ENCODE data around the gene USP25. TPM values are rescaled to one million over a fixed set of nuclear protein-coding genes. Genes with fewer than 3 reads are reported as not detected.

The USP25 gene
- total and polyA plus RNA-seq, 2 donors, result 19.1 to 111 TPM

- H3K27ac ChIP-seq (ENCODE audit: low read depth), result no peak overlapping the region
- H3K4me3 ChIP-seq (ENCODE audit: low read depth, low read length), result no peak overlapping the region
- WGBS, result over 99% methylated on average over 3 of the region's 3 CpGs
- no peaks in the 10 kb centered on the region for H3K4me1 ChIP-seq (ENCODE audit: insufficient read depth)
- no peak for DNase-seq (ENCODE audit: extremely low spot score)
- H3K36me3 ChIP-seq (ENCODE audit: insufficient read depth), result peaks cover 8% of the 10 kb centered on the region
Observed at GRCh38 chr21:15781986-15782385, 52.2 kb downstream of the USP25 start.

- H3K4me3 ChIP-seq (ENCODE audit: low read depth, low read length), result no peak overlapping the region
- H3K4me1 ChIP-seq (ENCODE audit: insufficient read depth), result no peaks in the 10 kb centered on the region
- no peak overlapping the region for H3K27ac ChIP-seq (ENCODE audit: low read depth)
- DNase-seq (ENCODE audit: extremely low spot score), result no peak
- H3K36me3 ChIP-seq (ENCODE audit: insufficient read depth), result no peaks in the 10 kb centered on the region
- 75% methylated on average over 4 of the region's 4 CpGs for WGBS
Observed at GRCh38 chr21:15788847-15789523, 59.2 kb downstream of the USP25 start.

GRCh38 chr21:15793109-15793508 lies 63.3 kb downstream of the USP25 start:
- Histone ChIP-seq H3K36me3 (ENCODE audit: insufficient read depth) (no peaks in the 10 kb centered on the region), H3K4me3 (ENCODE audit: low read depth, low read length) (no peak overlapping the region), H3K4me1 (ENCODE audit: insufficient read depth) (no peaks in the 10 kb centered on the region), H3K27ac (ENCODE audit: low read depth) (no peak overlapping the region)
- no peak for DNase-seq (ENCODE audit: extremely low spot score)

GRCh38 chr21:15793550-15794235 lies 63.9 kb downstream of the USP25 start:
- no peak overlapping the region for H3K4me3 ChIP-seq (ENCODE audit: low read depth, low read length)
- H3K27ac ChIP-seq (ENCODE audit: low read depth), result no peak overlapping the region
- 47% methylated on average over 1 of the region's 1 CpG for WGBS
- no peaks in the 10 kb centered on the region for H3K4me1 ChIP-seq (ENCODE audit: insufficient read depth)
- no peaks in the 10 kb centered on the region for H3K36me3 ChIP-seq (ENCODE audit: insufficient read depth)
- DNase-seq (ENCODE audit: extremely low spot score), result no peak

GRCh38 chr21:15794277-15794912 lies 64.6 kb downstream of the USP25 start:
- Histone ChIP-seq H3K4me3 (ENCODE audit: low read depth, low read length) (no peak overlapping the region), H3K27ac (ENCODE audit: low read depth) (no peak overlapping the region), H3K4me1 (ENCODE audit: insufficient read depth) (no peaks in the 10 kb centered on the region), H3K36me3 (ENCODE audit: insufficient read depth) (no peaks in the 10 kb centered on the region)
- WGBS, result over 99% methylated on average over 2 of the region's 2 CpGs
- DNase-seq (ENCODE audit: extremely low spot score), result no peak

- no peak overlapping the region for H3K27ac ChIP-seq (ENCODE audit: low read depth)
- H3K4me3 ChIP-seq (ENCODE audit: low read depth, low read length), result no peak overlapping the region
- H3K4me1 ChIP-seq (ENCODE audit: insufficient read depth), result no peaks in the 10 kb centered on the region
- no peaks in the 10 kb centered on the region for H3K36me3 ChIP-seq (ENCODE audit: insufficient read depth)
- no peak for DNase-seq (ENCODE audit: extremely low spot score)
- 96% methylated on average over 4 of the region's 4 CpGs for WGBS
Observed at GRCh38 chr21:15795533-15795932, 65.8 kb downstream of the USP25 start.

GRCh38 chr21:15797577-15798363 lies 68.0 kb downstream of the USP25 start:
- no peak for DNase-seq (ENCODE audit: extremely low spot score)
- no peak overlapping the region for H3K4me3 ChIP-seq (ENCODE audit: low read depth, low read length)
- no peaks in the 10 kb centered on the region for H3K4me1 ChIP-seq (ENCODE audit: insufficient read depth)
- H3K27ac ChIP-seq (ENCODE audit: low read depth), result no peak overlapping the region
- WGBS, result 91% methylated on average over 3 of the region's 3 CpGs
- no peaks in the 10 kb centered on the region for H3K36me3 ChIP-seq (ENCODE audit: insufficient read depth)

- no peak overlapping the region for H3K27ac ChIP-seq (ENCODE audit: low read depth)
- no peaks in the 10 kb centered on the region for H3K36me3 ChIP-seq (ENCODE audit: insufficient read depth)
- H3K4me3 ChIP-seq (ENCODE audit: low read depth, low read length), result no peak overlapping the region
- H3K4me1 ChIP-seq (ENCODE audit: insufficient read depth), result no peaks in the 10 kb centered on the region
- no peak for DNase-seq (ENCODE audit: extremely low spot score)
- WGBS, result 99% methylated on average over 3 of the region's 3 CpGs
Observed at GRCh38 chr21:15801352-15801863, 71.6 kb downstream of the USP25 start.

GRCh38 chr21:15804247-15805005 lies 74.6 kb downstream of the USP25 start:
- DNase-seq (ENCODE audit: extremely low spot score), result no peak
- Histone ChIP-seq H3K27ac (ENCODE audit: low read depth) (no peak overlapping the region), H3K4me1 (ENCODE audit: insufficient read depth) (peaks cover 1% of the 10 kb centered on the region), H3K36me3 (ENCODE audit: insufficient read depth) (no peaks in the 10 kb centered on the region), H3K4me3 (ENCODE audit: low read depth, low read length) (no peak overlapping the region)
- 95% methylated on average over 4 of the region's 4 CpGs for WGBS

GRCh38 chr21:15809065-15809464 lies 79.3 kb downstream of the USP25 start:
- no peak overlapping the region for H3K4me3 ChIP-seq (ENCODE audit: low read depth, low read length)
- 89% methylated on average over 7 of the region's 7 CpGs for WGBS
- no peak overlapping the region for H3K27ac ChIP-seq (ENCODE audit: low read depth)
- DNase-seq (ENCODE audit: extremely low spot score), result no peak
- no peaks in the 10 kb centered on the region for H3K36me3 ChIP-seq (ENCODE audit: insufficient read depth)
- H3K4me1 ChIP-seq (ENCODE audit: insufficient read depth), result peaks cover 1% of the 10 kb centered on the region

- Histone ChIP-seq H3K36me3 (ENCODE audit: insufficient read depth) (no peaks in the 10 kb centered on the region), H3K27ac (ENCODE audit: low read depth) (no peak overlapping the region), H3K4me1 (ENCODE audit: insufficient read depth) (peaks cover 1% of the 10 kb centered on the region), H3K4me3 (ENCODE audit: low read depth, low read length) (no peak overlapping the region)
- DNase-seq (ENCODE audit: extremely low spot score), result no peak
- WGBS, result 79% methylated on average over 3 of the region's 3 CpGs
Observed at GRCh38 chr21:15809818-15810217, 80.0 kb downstream of the USP25 start.

- 97% methylated on average over 3 of the region's 3 CpGs for WGBS
- Histone ChIP-seq H3K27ac (ENCODE audit: low read depth) (no peak overlapping the region), H3K4me1 (ENCODE audit: insufficient read depth) (no peaks in the 10 kb centered on the region), H3K4me3 (ENCODE audit: low read depth, low read length) (no peak overlapping the region), H3K36me3 (ENCODE audit: insufficient read depth) (no peaks in the 10 kb centered on the region)
- DNase-seq (ENCODE audit: extremely low spot score), result no peak
Observed at GRCh38 chr21:15815285-15815684, 85.5 kb downstream of the USP25 start.

- Histone ChIP-seq H3K36me3 (ENCODE audit: insufficient read depth) (no peaks in the 10 kb centered on the region), H3K27ac (ENCODE audit: low read depth) (no peak overlapping the region), H3K4me3 (ENCODE audit: low read depth, low read length) (no peak overlapping the region), H3K4me1 (ENCODE audit: insufficient read depth) (no peaks in the 10 kb centered on the region)
- no peak for DNase-seq (ENCODE audit: extremely low spot score)
Observed at GRCh38 chr21:15820327-15820726, 90.5 kb downstream of the USP25 start.

Data from urinary bladder (tissue), 4 donors.